A549 (cell line): ENCODE measurements around the gene EML1. TPM values are rescaled to one million over a fixed set of nuclear protein-coding genes. Genes with fewer than 3 reads are reported as not detected.
A peak's percentile ranks its signal among the peaks of the same experiment; 100 is the strongest.

Experiments
- ATAC-seq, 2 experiments: fragments of 200-7000 bp in 1 of 2; fragments of >200 bp in 1 of 2; cut with Nextera tagmentation in 1 of 2; cut with Tn5 transposase in 1 of 2; 3 replicates each; pipeline versions ENCODE4 v1.8.0 to v1.9.1; 2018 to 2020; ENCODE audit warnings: mild to moderate bottlenecking in 1 of 2, moderate library complexity in 1 of 2
- CTCF ChIA-PET: fragments of 300-600 bp; sonication (Branson Sonifier 250); formaldehyde crosslinking; extraction: SDS; loops from one replicate; lab custom pipeline; 2021; ENCODE audit warnings: antibody characterized with exemption, inconsistent platforms; lab: Yijun Ruan, JAX
- POLR2A ChIA-PET: fragments of 350-600 bp; formaldehyde crosslinking; extraction: SDS; loops from one replicate; lab custom pipeline; 2021; ENCODE audit warnings: antibody characterized with exemption, inconsistent platforms; lab: Yijun Ruan, JAX
- DNase-seq, 2 experiments: peaks; one replicate each; pipeline versions ENCODE4 v3.0.0 to v3.0.0-alpha.2; 2011 to 2016; ENCODE audit warnings: low read depth in 1 of 2, low spot score in 1 of 2
- FAIRE-seq: peaks from 2 replicates; lab custom pipeline; 2011; peaks lifted over from hg19 to GRCh38; lab: Jason Lieb, UNC
- H3K27ac ChIP-seq, 2 experiments: fragments of >200 bp; sonication (Bioruptor Twin); formaldehyde crosslinking; 3 replicates each; pipeline ENCODE4 v1.5.1; 2016 to 2017
- H3K4me1 ChIP-seq: fragments of >200 bp; sonication (Bioruptor Twin); formaldehyde crosslinking; 3 replicates; pipeline ENCODE4 v1.6.1; 2016
- H3K4me2 ChIP-seq: fragments of >200 bp; sonication (Bioruptor Twin); formaldehyde crosslinking; 3 replicates; pipeline ENCODE4 v1.6.1; 2016
- H3K4me3 ChIP-seq: fragments of >200 bp; sonication (Bioruptor Twin); formaldehyde crosslinking; 3 replicates; pipeline ENCODE4 v1.5.1; 2016
- H3K9me3 ChIP-seq: fragments of >200 bp; sonication (Bioruptor Twin); formaldehyde crosslinking; 3 replicates; pipeline ENCODE4 v1.6.1; 2016
- BCL3 ChIP-seq: fragments of >200 bp; sonication (Bioruptor Twin); formaldehyde crosslinking; IDR thresholded peaks from 3 replicates; pipeline ENCODE4 v1.6.1; 2016
- BHLHE40 ChIP-seq: IDR thresholded peaks from 2 replicates; pipeline ENCODE4 v1.6.1; 2012; ENCODE audit warnings: low read depth, low read length, inconsistent platforms
- CBX2 ChIP-seq: fragments of 200-600 bp; sonication (generic); IDR thresholded peaks from 2 replicates; pipeline ENCODE4 v1.6.1; 2016; ENCODE audit warnings: low read depth, mild to moderate bottlenecking, borderline replicate concordance
- CEBPB ChIP-seq, 2 experiments: fragments of >200 bp in 1 of 2; sonication (Bioruptor Twin) in 1 of 2; formaldehyde crosslinking in 1 of 2; IDR thresholded peaks; 2 replicates each; pipeline ENCODE4 v1.6.1; 2012 to 2016
- GATA3 ChIP-seq: IDR thresholded peaks from 2 replicates; pipeline ENCODE4 v1.6.1; 2012; ENCODE audit warnings: borderline replicate concordance
- JUN ChIP-seq, 2 experiments: fragments of >200 bp; sonication (Bioruptor Twin); formaldehyde crosslinking; IDR thresholded peaks; 2 replicates in 1 of 2; 3 replicates in 1 of 2; pipeline ENCODE4 v1.6.1; 2016 to 2017
- MAFK ChIP-seq: fragments of 450-650 bp; IDR thresholded peaks from 2 replicates; pipeline ENCODE4 v1.6.1; 2014; ENCODE audit not compliant: partially characterized antibody
- NPAS2 ChIP-seq: fragments of 250-450 bp; sonication (Bioruptor Pico); IDR thresholded peaks from 2 replicates; pipeline ENCODE4 v1.8.0; 2022; ENCODE audit warnings: mild to moderate bottlenecking, moderate library complexity, borderline replicate concordance
- NR3C1 ChIP-seq: fragments of >200 bp; sonication (Bioruptor Twin); formaldehyde crosslinking; IDR thresholded peaks from 3 replicates; pipeline ENCODE4 v1.6.1; 2017
- PHF8 ChIP-seq: fragments of 200-600 bp; sonication (generic); IDR thresholded peaks from 2 replicates; pipeline ENCODE4 v1.6.1; 2016; ENCODE audit warnings: low read depth, mild to moderate bottlenecking, antibody characterized with exemption, moderate library complexity, borderline replicate concordance
- POLR2AphosphoS2 ChIP-seq: conservative IDR thresholded peaks from 2 replicates; pipeline ENCODE4 v1.6.1; 2012; ENCODE audit warnings: low read length, improper control_type of control experiment, inconsistent platforms
- RAD21 ChIP-seq, 2 experiments: fragments of >200 bp in 1 of 2; sonication (Bioruptor Twin) in 1 of 2; formaldehyde crosslinking in 1 of 2; IDR thresholded peaks in 1 of 2; conservative IDR thresholded peaks in 1 of 2; 2 replicates in 1 of 2; 3 replicates in 1 of 2; pipeline ENCODE4 v1.6.1; 2012 to 2018; ENCODE audit warnings: inconsistent platforms in 1 of 2
- RARB ChIP-seq: fragments of 250-450 bp; sonication (Bioruptor Pico); IDR thresholded peaks from 2 replicates; pipeline ENCODE4 v1.8.0; 2021; ENCODE audit warnings: mild to moderate bottlenecking, moderate library complexity
- RCOR1 ChIP-seq: fragments of 150-350 bp; IDR thresholded peaks from 2 replicates; pipeline ENCODE4 v1.6.1; 2014; ENCODE audit warnings: antibody characterized with exemption, low read length, low read depth
- RFX5 ChIP-seq: fragments of 450-650 bp; IDR thresholded peaks from 2 replicates; pipeline ENCODE4 v1.7.1; 2014; ENCODE audit warnings: antibody characterized with exemption, mild to moderate bottlenecking, moderate library complexity
- RNF2 ChIP-seq: fragments of 200-600 bp; sonication (generic); IDR thresholded peaks from 2 replicates; pipeline ENCODE4 v1.6.1; 2016; ENCODE audit warnings: low read depth, mild to moderate bottlenecking, antibody characterized with exemption, moderate library complexity, borderline replicate concordance
- TP53 ChIP-seq: fragments of 250-450 bp; sonication (Bioruptor Pico); IDR thresholded peaks from 2 replicates; pipeline ENCODE4 v1.5.0; 2021; ENCODE audit warnings: mild to moderate bottlenecking, moderate library complexity
- ZC3H11A ChIP-seq: fragments of 450-650 bp; IDR thresholded peaks from 2 replicates; pipeline ENCODE4 v1.6.1; 2014; ENCODE audit warnings: antibody characterized with exemption, mild to moderate bottlenecking
- ZSCAN20 ChIP-seq: fragments of 250-450 bp; sonication (Bioruptor Pico); IDR thresholded peaks from 2 replicates; pipeline ENCODE4 v1.8.0; 2022; ENCODE audit warnings: mild to moderate bottlenecking, moderate library complexity
- WGBS: methylation state at CpG from one replicate; pipeline ENCODE4 v1.1.6; 2017; ENCODE audit errors: missing lambda C conversion rate; 5-methylcytosine and 5-hydroxymethylcytosine counted together
- polyA plus RNA-seq, 4 experiments: library from polyadenylated mRNA; depleted of rRNA in 3 of 4; stranded (reverse); fragments of >200 nt; fragmentation: RNase III in 1 of 4; extraction: RNeasy Plus Mini Kit Qiagen cat#74134 plus additional on column Dnase treatment in 1 of 4; gene quantifications; 2 replicates in 3 of 4; 3 replicates in 1 of 4; pipeline ENCODE4 v1.2.3, GENCODE V29; 2011 to 2017
- TF ChIP-seq, protein P1 (sequence below): IDR thresholded peaks from 2 replicates; pipeline ENCODE4 v1.6.1; 2012
- TF ChIP-seq, protein P2 (sequence below): IDR thresholded peaks from 2 replicates; pipeline ENCODE4 v1.6.1; 2012

The EML1 gene
- polyA plus RNA-seq, 2 of the 4 experiments (the other 2 are of a cell fraction) = 29.7 to 30.8 TPM

- Histone ChIP-seq H3K4me2 (no peak overlapping the region), H3K4me1 (peaks cover 9% of the 10 kb centered on the region; the same call in 1 of the 3 replicates), H3K27ac (no peak overlapping the region)
- WGBS = 81% methylated on average over 1 of the region's 1 CpG
- POLR2A ChIA-PET = no interaction called here
- CTCF ChIA-PET = interaction anchor here (1.0 to 3.3 kb wide), 3 partner anchors 28 to 132 kb away, joined by 3 to 18 read pairs (median 5); no protein-coding TSS in a partner anchor
- DNase-seq (no peak), FAIRE-seq (no peak)
- TF ChIP-seq NPAS2 (no peak), ZC3H11A (peak; percentile 92)
- TF ChIP-seq, all 56 proteins: peak for 1
- Histone ChIP-seq H3K4me3 (no peak overlapping the region), H3K9me3 (peaks cover 12% of the 10 kb centered on the region)
- no peak for ATAC-seq
Observed at GRCh38 chr14:99976021-99976420, 182.8 kb downstream of the EML1 start.

GRCh38 chr14:99976681-99977080 is 183.5 kb downstream of the EML1 start:
- ChIA-PET POLR2A (no interaction called here), CTCF (interaction anchor here (0.9 to 3.3 kb wide), 5 partner anchors 28 to 217 kb away, joined by 3 to 18 read pairs (median 4); no protein-coding TSS in a partner anchor)
- FAIRE-seq = no peak
- WGBS = 87% methylated on average over 3 of the region's 3 CpGs
- DNase-seq = no peak
- no peak for ATAC-seq
- H3K27ac ChIP-seq = no peak overlapping the region
- H3K4me2 ChIP-seq = no peak overlapping the region
- TF ChIP-seq RAD21 (conservative IDR thresholded peaks at IDR 0.05 in 1 of 2, IDR thresholded peaks at IDR 0.05 in 1 of 2) = no peak
- TF ChIP-seq, all 56 proteins: peak for 0
- no peak overlapping the region for H3K4me3 ChIP-seq
- H3K4me1 ChIP-seq = peaks cover 9% of the 10 kb centered on the region; the same call in 1 of the 3 replicates
- H3K9me3 ChIP-seq = peaks cover 12% of the 10 kb centered on the region

- Histone ChIP-seq H3K27ac (no peak overlapping the region), H3K4me1 (peaks cover 23% of the 10 kb centered on the region), H3K4me3 (no peak overlapping the region), H3K4me2 (no peak overlapping the region), H3K9me3 (peaks cover 4% of the 10 kb centered on the region)
- 89% methylated on average over 7 of the region's 7 CpGs for WGBS
- ATAC-seq (no peak), DNase-seq (no peak), FAIRE-seq (no peak)
- ChIA-PET CTCF (interaction anchor here (2.7 to 7.6 kb wide), 5 partner anchors 25 to 213 kb away, joined by 10 to 173 read pairs (median 36); no protein-coding TSS in a partner anchor), POLR2A (no interaction called here)
- TF ChIP-seq ZSCAN20 (CRISPR knock-in tag) = no peak
- TF ChIP-seq, protein P1, sequence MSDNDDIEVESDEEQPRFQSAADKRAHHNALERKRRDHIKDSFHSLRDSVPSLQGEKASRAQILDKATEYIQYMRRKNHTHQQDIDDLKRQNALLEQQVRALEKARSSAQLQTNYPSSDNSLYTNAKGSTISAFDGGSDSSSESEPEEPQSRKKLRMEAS = no peak
- TF ChIP-seq MAFK = no peak
- no peak for TF ChIP-seq RNF2
- TF ChIP-seq, protein P2, sequence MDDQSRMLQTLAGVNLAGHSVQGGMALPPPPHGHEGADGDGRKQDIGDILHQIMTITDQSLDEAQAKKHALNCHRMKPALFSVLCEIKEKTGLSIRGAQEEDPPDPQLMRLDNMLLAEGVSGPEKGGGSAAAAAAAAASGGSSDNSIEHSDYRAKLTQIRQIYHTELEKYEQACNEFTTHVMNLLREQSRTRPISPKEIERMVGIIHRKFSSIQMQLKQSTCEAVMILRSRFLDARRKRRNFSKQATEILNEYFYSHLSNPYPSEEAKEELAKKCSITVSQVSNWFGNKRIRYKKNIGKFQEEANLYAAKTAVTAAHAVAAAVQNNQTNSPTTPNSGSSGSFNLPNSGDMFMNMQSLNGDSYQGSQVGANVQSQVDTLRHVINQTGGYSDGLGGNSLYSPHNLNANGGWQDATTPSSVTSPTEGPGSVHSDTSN = no peak
- TF ChIP-seq BHLHE40 = no peak
- TF ChIP-seq GATA3 = no peak
- no peak for TF ChIP-seq RARB (CRISPR knock-in tag)
- no peak for TF ChIP-seq BCL3
- TF ChIP-seq POLR2AphosphoS2 = no peak
- TF ChIP-seq CBX2 = no peak
- no peak for TF ChIP-seq RCOR1
- no peak for TF ChIP-seq PHF8
- no peak for TF ChIP-seq RFX5
- no peak for TF ChIP-seq TP53 (CRISPR knock-in tag)
- no peak for TF ChIP-seq ZC3H11A
- TF ChIP-seq JUN (IDR thresholded peaks at IDR 0.05) = no peak
- no peak for TF ChIP-seq NR3C1
- TF ChIP-seq CEBPB (IDR thresholded peaks at IDR 0.05) = no peak
Observed at GRCh38 chr14:99980299-99980698, 187.1 kb downstream of the EML1 start.
